H9 (cell line): ENCODE results near the gene INPP4A. TPM values are rescaled to one million over a fixed set of nuclear protein-coding genes. Genes with fewer than 3 reads are reported as not detected.

Experiments used
- DNase-seq: peaks from one replicate; pipeline ENCODE4 v3.0.0-alpha.2; 2017
- H2AFZ ChIP-seq: one replicate; pipeline ENCODE4 v1.6.1; 2013; ENCODE audit warnings: mild to moderate bottlenecking, low read length, control low read depth, moderate library complexity
- H2AK5ac ChIP-seq: 2 replicates; pipeline ENCODE4 v1.6.1; 2013; ENCODE audit warnings: low read length, control low read depth, mixed read lengths; ENCODE audit not compliant: insufficient read length
- H2BK120ac ChIP-seq: one replicate; pipeline ENCODE4 v1.6.1; 2013; ENCODE audit warnings: low read depth, mild to moderate bottlenecking, low read length, control low read depth, inconsistent platforms; ENCODE audit not compliant: poor library complexity, severe bottlenecking
- H2BK12ac ChIP-seq: 2 replicates; pipeline ENCODE4 v1.6.1; 2013; ENCODE audit warnings: low read length, control low read depth, mixed read lengths, low read depth; ENCODE audit not compliant: insufficient read length
- H2BK15ac ChIP-seq: 2 replicates; pipeline ENCODE4 v1.6.1; 2013; ENCODE audit warnings: low read depth, low read length, control low read depth
- H2BK20ac ChIP-seq: one replicate; pipeline ENCODE4 v1.6.1; 2013; ENCODE audit warnings: low read depth, mild to moderate bottlenecking, low read length, control low read depth, inconsistent platforms; ENCODE audit not compliant: poor library complexity, severe bottlenecking
- H2BK5ac ChIP-seq: 2 replicates; pipeline ENCODE4 v1.6.1; 2013; ENCODE audit warnings: low read length, control low read depth, mixed read lengths; ENCODE audit not compliant: insufficient read length
- H3K14ac ChIP-seq: 2 replicates; pipeline ENCODE4 v1.6.1; 2013; ENCODE audit warnings: low read length, control low read depth; ENCODE audit not compliant: insufficient read depth
- H3K18ac ChIP-seq: 2 replicates; pipeline ENCODE4 v1.6.1; 2013; ENCODE audit warnings: low read depth, mild to moderate bottlenecking, mixed read lengths, low read length, control low read depth; ENCODE audit not compliant: insufficient read length
- H3K23ac ChIP-seq: 2 replicates; pipeline ENCODE4 v1.6.1; 2013; ENCODE audit warnings: low read length, control low read depth, mixed read lengths, low read depth; ENCODE audit not compliant: insufficient read length
- H3K23me2 ChIP-seq: 2 replicates; pipeline ENCODE4 v1.6.1; 2013; ENCODE audit warnings: low read depth, mild to moderate bottlenecking, mixed read lengths, low read length, control low read depth; ENCODE audit not compliant: insufficient read length, poor library complexity, severe bottlenecking
- H3K27ac ChIP-seq: 2 replicates; pipeline ENCODE4 v1.5.1; 2013; ENCODE audit warnings: low read length, control low read depth, mixed read lengths, low read depth; ENCODE audit not compliant: insufficient read length
- H3K27me3 ChIP-seq: 2 replicates; pipeline ENCODE4 v1.6.1; 2013; ENCODE audit warnings: low read length, control low read depth, inconsistent platforms; ENCODE audit not compliant: insufficient read depth
- H3K4ac ChIP-seq: 2 replicates; pipeline ENCODE4 v1.6.1; 2013; ENCODE audit warnings: low read depth, mild to moderate bottlenecking, control low read depth, inconsistent platforms, low read length, moderate library complexity
- H3K4me1 ChIP-seq: 2 replicates; pipeline ENCODE4 v1.6.1; 2013; ENCODE audit warnings: low read length, control low read depth, inconsistent platforms; ENCODE audit not compliant: insufficient read depth
- H3K4me2 ChIP-seq: 2 replicates; pipeline ENCODE4 v1.6.1; 2013; ENCODE audit warnings: low read length, control low read depth, mixed read lengths; ENCODE audit not compliant: insufficient read length, insufficient read depth
- H3K56ac ChIP-seq: 2 replicates; pipeline ENCODE4 v1.6.1; 2013; ENCODE audit warnings: low read depth, mild to moderate bottlenecking, mixed read lengths, low read length, control low read depth; ENCODE audit not compliant: insufficient read length
- H3K79me1 ChIP-seq: 2 replicates; pipeline ENCODE4 v1.6.1; 2013; ENCODE audit warnings: low read depth, mild to moderate bottlenecking, moderate library complexity, low read length, control low read depth, inconsistent platforms; ENCODE audit not compliant: insufficient read depth, poor library complexity, severe bottlenecking
- H3K79me2 ChIP-seq: 2 replicates; pipeline ENCODE4 v1.6.1; 2013; ENCODE audit warnings: low read length, control low read depth, inconsistent platforms; ENCODE audit not compliant: insufficient read depth
- H3K9ac ChIP-seq: 2 replicates; pipeline ENCODE4 v1.6.1; 2013; ENCODE audit warnings: low read length, control low read depth, mixed read lengths; ENCODE audit not compliant: insufficient read length; ENCODE audit errors: extremely low read depth
- H3K9me3 ChIP-seq: one replicate; pipeline ENCODE4 v1.6.1; 2013; ENCODE audit warnings: low read depth, low read length, inconsistent platforms; ENCODE audit not compliant: control insufficient read depth
- H3T11ph ChIP-seq: one replicate; pipeline ENCODE4 v1.6.1; 2013; ENCODE audit warnings: mild to moderate bottlenecking, low read length, control low read depth, inconsistent platforms
- H4K20me1 ChIP-seq: one replicate; pipeline ENCODE4 v1.6.1; 2013; ENCODE audit not compliant: control insufficient read depth, insufficient read length, insufficient read depth
- H4K5ac ChIP-seq: 2 replicates; pipeline ENCODE4 v1.6.1; 2013; ENCODE audit warnings: low read depth, mild to moderate bottlenecking, mixed read lengths, low read length, control low read depth; ENCODE audit not compliant: insufficient read length
- H4K8ac ChIP-seq: replicated peaks from 2 replicates; pipeline ENCODE4 v1.6.1; 2013; ENCODE audit warnings: low read length, control low read depth, mixed read lengths, low read depth; ENCODE audit not compliant: insufficient read length
- H4K91ac ChIP-seq: 2 replicates; pipeline ENCODE4 v1.6.1; 2013; ENCODE audit warnings: low read depth, mild to moderate bottlenecking, moderate library complexity, mixed read lengths, low read length, control low read depth; ENCODE audit not compliant: insufficient read length
- H3K27ac Mint-ChIP-seq, 3 experiments: 2 replicates in 2 of 3; 3 replicates in 1 of 3; pipeline ENCODE4 v1.8.0; 2020 to 2021; ENCODE audit warnings: mixed read lengths in 3 of 3, mild to moderate bottlenecking in 1 of 3, moderate library complexity in 1 of 3
- H3K27me3 Mint-ChIP-seq: 2 replicates; pipeline ENCODE4 v1.8.0; 2021; ENCODE audit warnings: low read depth, mild to moderate bottlenecking, moderate library complexity, mixed read lengths
- H3K36me3 Mint-ChIP-seq, 3 experiments: 2 replicates in 2 of 3; 3 replicates in 1 of 3; pipeline ENCODE4 v1.8.0; 2020 to 2021; ENCODE audit warnings: low read depth in 3 of 3, mixed read lengths in 3 of 3; ENCODE audit not compliant: insufficient read depth in 1 of 3
- H3K4me1 Mint-ChIP-seq, 2 experiments: 2 replicates each; pipeline ENCODE4 v1.8.0; 2020; ENCODE audit warnings: mixed read lengths in 2 of 2
- H3K4me3 Mint-ChIP-seq, 2 experiments: 2 replicates in 1 of 2; 3 replicates in 1 of 2; pipeline ENCODE4 v1.8.0; 2020 to 2021; ENCODE audit warnings: mild to moderate bottlenecking in 2 of 2, mixed read lengths in 2 of 2, moderate library complexity in 1 of 2
- H3K9me3 Mint-ChIP-seq, 2 experiments: 2 replicates in 1 of 2; 3 replicates in 1 of 2; pipeline ENCODE4 v1.8.0; 2020; ENCODE audit warnings: mild to moderate bottlenecking in 2 of 2, mixed read lengths in 2 of 2, moderate library complexity in 1 of 2
- CTCF ChIP-seq: fragments of 200-600 bp; sonication (generic); conservative IDR thresholded peaks from 3 replicates; pipeline ENCODE4 v1.8.0; 2021; ENCODE audit warnings: antibody characterized with exemption, mild to moderate bottlenecking
- WGBS: extraction: QIAGEN DNeasy Blood & Tissue Kit; methylation state at CpG from one replicate; pipeline ENCODE4 v1.1.7; 2013; ENCODE audit warnings: missing lambda C conversion rate, low lambda C conversion rate, mixed read lengths; ENCODE audit not compliant: insufficient read length; ENCODE audit errors: extremely low coverage; 5-methylcytosine and 5-hydroxymethylcytosine counted together
- total RNA-seq: library from RNA; stranded (reverse); gene quantifications from 2 replicates; pipeline ENCODE4 v1.2.1, GENCODE V29; 2021

The INPP4A gene
- total RNA-seq, 1 experiment from 2014 or later, result 55.2 TPM

DNA sequence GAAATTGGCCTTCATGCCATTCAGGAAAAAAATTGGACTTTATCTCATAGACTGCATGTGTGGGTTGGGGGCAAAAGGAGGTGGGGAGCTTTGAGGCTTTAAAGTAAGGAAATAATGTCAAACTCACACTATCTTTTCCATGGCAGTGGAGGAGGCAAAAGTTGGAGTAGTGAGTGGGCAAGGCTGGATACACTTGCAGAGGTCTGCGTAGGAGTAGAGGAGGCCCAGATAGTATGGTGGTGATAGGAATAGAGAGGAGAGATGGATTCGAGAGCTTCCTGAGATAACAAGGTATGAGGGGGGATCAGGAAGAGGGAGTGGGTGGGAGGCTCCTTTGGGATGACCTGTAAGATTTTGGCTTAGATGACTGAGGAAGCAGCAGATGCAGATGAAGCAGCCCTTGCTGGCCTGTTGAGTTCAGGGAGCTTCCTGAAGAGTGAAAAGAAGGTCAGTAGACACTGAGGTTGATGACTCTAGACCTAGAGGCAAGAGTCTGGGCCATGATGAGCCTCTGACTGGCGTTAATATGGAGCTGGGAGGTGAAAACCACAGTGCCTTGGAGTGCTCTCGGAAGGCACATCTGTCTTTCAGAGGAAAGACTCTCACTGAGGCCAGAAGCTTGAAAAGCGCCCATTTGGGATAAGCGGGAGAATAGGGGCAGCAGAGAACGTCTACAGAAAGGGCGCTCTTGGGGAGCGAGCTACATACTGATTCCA is 169.5 kb downstream of the INPP4A start:
- H3K4ac ChIP-seq, result no peak overlapping the region
- H2BK5ac ChIP-seq, result no peak overlapping the region
- no peaks in the 10 kb centered on the region for H3K79me2 ChIP-seq
- H2BK12ac ChIP-seq, result no peak overlapping the region
- H2BK15ac ChIP-seq, result no peak overlapping the region
- no peaks in the 10 kb centered on the region for H3K27me3 Mint-ChIP-seq
- no peaks in the 10 kb centered on the region for H4K20me1 ChIP-seq
- no peak overlapping the region for H3K27ac ChIP-seq
- H3K4me2 ChIP-seq, result no peak overlapping the region
- H3K14ac ChIP-seq, result no peak overlapping the region
- H3K9me3 Mint-ChIP-seq, result no peaks in the 10 kb centered on the region
- H3K36me3 Mint-ChIP-seq, result peaks cover 18 to 70% (median 68%) of the 10 kb centered on the region in 3 experiments; a peak in 6 of 7 replicates
- no peak overlapping the region for H4K5ac ChIP-seq
- H2AK5ac ChIP-seq, result no peak overlapping the region
- H3K27me3 ChIP-seq, result no peaks in the 10 kb centered on the region
- H2BK120ac ChIP-seq, result no peak overlapping the region
- DNase-seq, result no peak
- no peak for TF ChIP-seq CTCF
- no peak overlapping the region for H3T11ph ChIP-seq
- no peak overlapping the region; a peak in 2 of 5 replicates for H3K4me3 Mint-ChIP-seq
- no peak overlapping the region for H3K9ac ChIP-seq
- peaks cover 3% of the 10 kb centered on the region for H3K23me2 ChIP-seq
- H3K27ac Mint-ChIP-seq, result no peak overlapping the region
- no peaks in the 10 kb centered on the region for H3K4me1 ChIP-seq
- H3K4me1 Mint-ChIP-seq, result peaks cover 7 to 9% of the 10 kb centered on the region in 2 experiments
- no peaks in the 10 kb centered on the region for H3K79me1 ChIP-seq
- no CpG with 5 or more reads among the region's 9 CpGs for WGBS
- no peak overlapping the region for H3K18ac ChIP-seq
- H2AFZ ChIP-seq, result no peak overlapping the region
- no peak overlapping the region for H2BK20ac ChIP-seq
- H3K56ac ChIP-seq, result no peak overlapping the region
- no peak overlapping the region for H4K91ac ChIP-seq
- no peak overlapping the region for H3K23ac ChIP-seq
- no peak overlapping the region for H4K8ac ChIP-seq
- H3K9me3 ChIP-seq, result no peaks in the 10 kb centered on the region
